Activated CD8-positive, alpha-beta memory T cell treated with anti-CD3 and anti-CD28 coated beads, Interleukin-2, amount 50 U/mL, for 1 hour (primary cell): ENCODE data around the gene EXOG.

Experiments used
- DNase-seq: peaks from one replicate; pipeline ENCODE4 v3.0.0-alpha.2; 2020; ENCODE audit errors: extremely low read depth

The EXOG gene

DNA sequence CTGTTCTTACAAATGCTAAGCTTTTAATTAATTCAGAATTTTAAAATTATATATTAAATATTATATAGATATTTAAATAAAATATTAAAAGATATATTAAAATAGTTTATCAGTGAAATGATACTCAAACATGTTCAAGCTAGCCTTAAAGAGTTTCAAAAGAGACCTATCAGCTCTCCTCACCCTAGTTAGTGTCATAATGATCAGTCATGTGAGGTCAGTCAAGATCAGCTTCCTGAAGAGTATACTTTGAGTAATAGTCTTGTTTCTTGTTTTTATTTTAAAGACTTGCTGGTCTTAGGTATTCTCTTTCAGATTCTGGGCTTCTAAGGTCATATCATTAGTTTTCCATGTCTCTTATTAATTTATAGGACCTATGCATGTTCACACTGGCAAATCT, 14.5 kb downstream of the EXOG start:
- no peak for DNase-seq

- DNase-seq = no peak
Measured at GRCh38 chr3:38511546-38511945, 15.4 kb downstream of the EXOG start.

- no peak for DNase-seq
Measured at GRCh38 chr3:38515367-38515766, 19.2 kb downstream of the EXOG start.

DNA sequence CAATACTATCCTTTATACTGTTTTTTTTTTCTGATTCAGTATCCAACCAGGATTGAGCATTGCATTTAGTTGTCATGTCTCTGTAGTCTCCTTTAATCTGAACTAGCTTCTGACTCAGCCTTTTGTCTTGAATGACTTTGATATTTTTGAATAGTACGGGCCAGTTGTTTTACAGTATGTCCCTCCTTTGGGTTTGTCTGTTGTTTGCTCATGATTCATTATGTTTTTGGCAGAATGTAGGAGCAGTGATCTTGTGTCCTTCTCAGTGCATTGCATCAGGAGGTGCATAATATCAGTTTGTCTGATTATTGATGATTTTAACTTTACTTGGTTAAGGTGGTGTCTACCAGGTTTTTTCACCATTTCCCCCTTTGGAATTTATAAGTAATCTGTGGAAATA, 20.5 kb downstream of the EXOG start:
- no peak for DNase-seq

DNA sequence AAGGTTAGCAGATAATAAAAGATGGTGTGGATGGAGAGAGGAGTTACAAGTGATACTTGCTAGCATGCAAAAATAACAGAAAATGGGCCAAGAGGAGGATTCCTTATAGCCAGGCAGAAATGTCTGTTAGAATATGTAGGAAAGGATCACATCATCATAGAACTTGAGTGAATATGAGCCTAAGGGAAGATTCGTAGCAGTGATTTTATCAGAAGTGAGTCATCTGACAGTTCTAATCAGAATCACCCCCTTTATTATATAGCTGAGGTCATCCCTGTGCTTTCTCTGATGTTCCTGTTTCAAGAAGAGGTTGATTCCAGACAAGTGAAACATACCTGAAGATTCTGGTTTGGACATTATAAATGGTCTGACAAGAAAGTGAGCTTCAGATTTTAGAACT, 22.9 kb downstream of the EXOG start:
- no peak for DNase-seq

DNA sequence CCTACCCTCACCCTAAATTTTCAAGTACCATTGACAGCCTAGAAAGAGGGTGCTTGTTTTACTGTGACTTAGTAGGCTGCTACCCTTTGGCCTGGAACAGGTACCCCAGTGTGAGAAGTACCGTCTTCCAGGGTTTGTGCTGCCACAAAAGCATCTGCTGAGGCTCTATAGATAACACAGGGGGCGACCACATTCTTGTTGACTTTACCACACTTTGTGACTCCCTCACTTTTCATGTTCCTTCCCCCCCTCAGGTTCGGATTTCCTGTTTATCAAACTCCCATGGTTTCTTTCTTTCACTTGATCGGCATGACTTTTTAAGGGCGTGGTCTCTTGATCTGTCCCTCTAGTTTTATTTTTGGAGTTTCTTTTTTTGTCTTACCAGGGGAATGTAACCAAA, 23.5 kb downstream of the EXOG start:
- DNase-seq = no peak

DNA sequence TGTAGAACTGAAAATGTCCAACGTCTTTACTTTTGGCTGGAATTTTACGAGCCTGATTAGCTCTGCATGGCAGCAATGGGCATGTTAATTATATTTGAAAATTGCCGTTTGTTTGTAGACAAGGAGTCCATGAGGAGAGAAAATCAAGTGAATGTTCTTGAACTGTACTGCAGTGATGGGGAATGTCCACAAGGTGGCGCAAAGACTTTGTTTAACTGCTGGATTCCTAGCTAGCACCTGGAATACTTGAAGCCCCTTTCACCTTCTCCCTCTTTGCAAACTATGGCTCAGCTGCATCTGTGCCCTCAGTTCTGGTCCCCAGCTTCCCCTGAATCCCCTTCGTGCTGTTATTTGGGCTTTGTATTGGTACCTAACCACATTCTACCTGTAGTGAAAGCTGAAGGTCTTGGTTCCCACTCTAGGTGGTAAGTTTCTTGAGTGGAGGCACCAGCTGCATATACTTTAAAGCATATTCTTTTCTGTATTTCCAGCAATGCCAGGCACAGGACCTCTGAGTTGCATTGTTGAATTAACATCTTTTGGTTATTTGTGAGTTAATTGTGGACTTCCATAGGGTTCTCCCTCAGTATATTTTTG, 25.3 kb downstream of the EXOG start:
- no peak for DNase-seq

- no peak for DNase-seq
Measured at GRCh38 chr3:38522002-38522401, 25.9 kb downstream of the EXOG start.

DNA sequence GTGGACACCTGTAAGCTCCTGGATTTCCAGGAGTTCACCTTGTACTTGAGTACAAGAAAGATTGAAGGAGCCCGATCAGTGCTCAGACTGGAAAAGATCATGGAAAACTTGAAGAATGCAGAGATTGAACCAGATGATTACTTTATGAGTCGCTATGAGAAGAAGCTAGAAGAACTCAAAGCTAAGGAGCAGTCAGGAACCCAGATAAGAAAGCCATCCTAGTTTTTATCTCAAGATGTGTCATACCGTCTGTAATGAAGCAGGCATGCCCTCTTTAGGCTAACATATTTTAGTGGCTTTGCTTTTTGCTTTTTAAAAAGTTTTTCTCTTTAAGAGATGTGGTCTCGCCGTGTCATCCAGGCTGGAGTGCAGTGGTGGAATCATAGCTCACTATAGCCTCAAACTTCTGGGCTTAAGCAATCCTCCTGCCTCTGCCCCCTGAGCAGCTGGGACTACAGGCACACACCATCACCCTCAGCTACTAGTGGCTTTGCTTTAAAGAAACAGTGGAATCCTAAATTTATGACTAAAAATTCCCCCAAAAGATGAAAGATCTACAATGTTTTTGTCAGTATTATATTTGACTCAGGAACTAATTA, 28.1 kb downstream of the EXOG start:
- DNase-seq = no peak

- no peak for DNase-seq
Measured at GRCh38 chr3:38526792-38527191, 30.7 kb downstream of the EXOG start.

GRCh38 chr3:38528457-38528856, 32.3 kb downstream of the EXOG start:
- no peak for DNase-seq

DNA sequence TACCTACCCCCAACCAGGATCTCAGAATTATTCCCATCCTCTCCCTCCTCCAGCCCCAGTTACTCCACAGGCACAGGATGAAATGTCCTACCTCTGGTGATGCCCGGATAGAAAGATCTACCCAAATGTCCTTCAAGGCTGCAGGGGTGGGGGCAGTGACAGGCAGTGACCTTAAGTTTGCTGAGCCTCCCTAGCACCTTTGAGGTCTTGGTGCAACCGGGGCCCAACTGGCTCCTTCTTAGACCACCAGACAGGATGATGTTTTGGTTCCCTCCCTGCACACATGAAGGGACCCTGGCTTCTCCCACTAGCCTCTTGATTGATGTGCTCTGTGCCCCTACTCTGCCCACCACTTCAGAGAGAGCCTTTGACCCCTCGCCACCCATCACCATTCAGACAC, 36.4 kb downstream of the EXOG start:
- DNase-seq = no peak

DNA sequence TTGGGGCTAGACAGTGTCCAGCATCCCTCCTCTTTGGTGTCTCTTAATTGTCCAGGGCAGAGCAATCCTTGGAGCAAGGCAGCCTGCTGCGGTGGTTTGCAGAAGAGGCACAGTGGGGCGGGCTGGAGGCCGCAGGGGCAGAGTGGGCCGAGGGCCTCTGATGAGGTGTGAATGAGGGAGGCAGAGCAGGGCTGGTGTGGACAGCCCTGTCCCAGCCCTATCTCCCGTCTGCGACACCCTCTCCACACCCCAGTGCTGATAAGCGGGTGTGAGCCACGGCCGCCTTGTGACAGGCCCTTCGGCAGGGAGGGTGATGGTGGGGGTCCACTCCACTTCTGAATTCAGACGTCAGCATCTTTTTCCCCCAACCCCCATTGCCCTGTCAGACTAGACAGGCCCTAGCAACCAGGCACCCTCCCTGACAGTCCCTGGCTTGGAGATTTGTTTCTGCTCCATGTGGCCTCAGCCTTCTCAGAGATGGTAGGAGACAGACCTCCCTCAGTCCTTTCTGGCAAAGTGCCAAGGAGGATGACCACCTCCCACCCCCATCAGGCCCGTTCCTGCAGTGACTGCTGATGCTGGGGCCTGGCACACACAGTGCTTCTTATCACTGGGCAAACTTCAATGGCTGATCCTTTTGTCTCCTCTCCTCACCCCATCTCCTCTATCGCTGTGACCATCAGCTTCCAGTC, 37.3 kb downstream of the EXOG start:
- no peak for DNase-seq

- DNase-seq = no peak
Measured at GRCh38 chr3:38534180-38534579, 38.0 kb downstream of the EXOG start.

- no peak for DNase-seq
Measured at GRCh38 chr3:38534604-38535003, 38.5 kb downstream of the EXOG start.

GRCh38 chr3:38536671-38537070, 40.5 kb downstream of the EXOG start:
- no peak for DNase-seq

DNA sequence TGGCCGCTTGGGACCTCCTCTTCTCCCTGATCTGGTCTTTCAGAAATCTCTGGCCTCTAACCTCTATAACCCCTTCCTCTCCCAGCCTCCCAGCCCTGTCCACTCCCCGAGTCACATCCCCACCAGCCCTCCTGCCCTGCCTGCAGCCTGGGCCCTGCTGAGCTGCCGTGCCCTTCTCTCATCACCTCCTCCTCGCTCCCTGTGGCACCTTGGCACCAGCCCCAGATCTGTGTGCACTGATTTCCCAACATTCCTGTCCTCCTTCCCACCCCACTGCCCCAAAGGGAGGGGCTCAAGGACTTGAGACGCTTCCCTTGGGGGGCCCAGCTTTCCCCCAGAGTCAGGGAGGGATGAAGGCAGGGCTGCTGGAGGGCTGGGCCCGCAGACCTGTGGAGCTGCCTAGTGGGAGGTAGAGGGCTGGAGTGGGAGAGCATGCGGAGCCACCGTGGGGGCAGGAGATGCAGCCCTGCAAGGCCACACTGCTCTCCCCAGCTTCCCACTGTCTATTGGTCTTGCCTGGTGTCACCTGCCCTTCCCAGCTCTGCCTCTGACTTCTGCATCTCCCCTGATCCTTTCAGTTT, 42.7 kb downstream of the EXOG start:
- no peak for DNase-seq

DNA sequence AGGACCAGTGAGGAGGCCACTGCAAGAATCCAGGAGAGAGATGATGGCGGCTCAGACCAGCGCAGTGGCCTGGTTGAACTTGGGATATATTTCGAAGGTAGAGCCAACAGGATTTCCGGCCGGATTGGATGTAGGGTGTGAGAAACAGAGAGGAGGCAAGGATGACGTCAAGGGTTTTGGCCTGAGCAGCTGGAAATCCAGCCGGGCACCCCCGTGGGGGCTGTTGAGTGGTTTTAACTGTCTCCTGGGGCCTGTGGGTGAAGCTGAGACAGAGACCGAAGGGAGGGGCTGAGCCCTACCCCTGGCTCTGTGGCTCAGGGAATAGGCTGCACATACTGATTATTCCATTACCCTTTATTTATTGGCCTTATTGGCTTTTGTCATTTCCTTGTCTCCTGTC, 45.7 kb downstream of the EXOG start:
- DNase-seq = no peak

DNA sequence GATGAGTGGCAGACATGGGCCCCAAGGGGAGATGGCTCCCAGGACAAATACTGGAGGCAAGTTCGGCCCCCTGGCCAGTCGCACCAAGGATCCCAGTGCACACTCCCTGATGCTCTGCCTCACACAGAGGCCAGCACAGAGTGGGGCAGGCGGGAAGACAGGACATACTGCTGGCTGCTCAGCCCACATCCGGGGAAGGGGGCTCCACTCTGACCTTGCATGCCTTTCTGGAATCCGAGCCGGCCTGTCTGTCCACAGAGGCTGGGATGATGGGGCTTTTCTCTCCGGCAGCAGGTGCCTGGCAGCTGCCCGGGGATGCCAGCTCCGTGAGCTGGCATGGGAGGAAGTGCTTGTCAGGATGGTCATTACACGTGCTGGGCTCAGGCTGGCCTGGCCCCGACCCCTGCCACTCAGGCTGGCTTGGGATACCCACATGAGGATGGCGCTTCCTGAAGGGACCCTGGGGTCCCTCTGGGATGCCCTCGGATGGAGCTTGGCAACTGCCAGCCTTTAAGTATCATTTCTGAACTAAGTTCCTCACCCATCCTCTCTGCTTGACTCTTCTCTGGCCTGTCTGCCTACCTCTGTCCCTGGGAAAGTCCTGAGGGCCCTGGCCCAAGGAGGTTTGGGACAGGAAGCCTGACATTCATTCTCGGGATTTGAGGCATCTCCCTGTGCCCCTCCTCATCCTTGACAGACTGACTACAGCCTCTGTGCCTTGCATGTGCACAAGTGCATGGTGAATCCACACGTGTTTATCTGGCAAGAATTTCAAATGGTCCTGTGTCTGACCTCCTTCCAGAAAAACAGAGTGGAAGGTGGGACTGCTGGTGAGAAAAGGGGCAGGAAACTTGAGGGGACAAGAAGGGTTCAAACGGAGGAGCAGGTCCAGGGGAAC, 46.5 kb downstream of the EXOG start:
- DNase-seq = no peak

DNA sequence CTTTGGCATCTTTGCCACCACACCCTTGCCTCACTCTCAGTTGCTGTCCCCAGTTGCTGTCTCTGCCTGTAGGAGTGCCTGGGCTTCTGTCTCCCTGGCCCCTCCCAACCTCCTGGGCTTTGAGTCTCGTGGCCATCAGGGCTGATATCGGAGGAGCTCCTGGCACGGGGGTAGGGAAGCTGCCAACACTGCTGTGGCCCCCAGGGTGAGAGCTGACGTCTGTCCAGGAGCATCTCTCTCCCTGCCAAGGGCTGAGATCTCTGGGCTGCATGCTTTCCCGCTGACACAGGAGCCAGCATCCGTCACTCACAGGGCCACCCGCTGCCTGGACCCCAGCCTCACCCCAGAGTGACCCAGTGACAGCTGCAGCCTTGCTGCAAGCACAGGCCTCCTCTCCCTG, 47.4 kb downstream of the EXOG start:
- no peak for DNase-seq

- no peak for DNase-seq
Measured at GRCh38 chr3:38544926-38545325, 48.8 kb downstream of the EXOG start.

DNA sequence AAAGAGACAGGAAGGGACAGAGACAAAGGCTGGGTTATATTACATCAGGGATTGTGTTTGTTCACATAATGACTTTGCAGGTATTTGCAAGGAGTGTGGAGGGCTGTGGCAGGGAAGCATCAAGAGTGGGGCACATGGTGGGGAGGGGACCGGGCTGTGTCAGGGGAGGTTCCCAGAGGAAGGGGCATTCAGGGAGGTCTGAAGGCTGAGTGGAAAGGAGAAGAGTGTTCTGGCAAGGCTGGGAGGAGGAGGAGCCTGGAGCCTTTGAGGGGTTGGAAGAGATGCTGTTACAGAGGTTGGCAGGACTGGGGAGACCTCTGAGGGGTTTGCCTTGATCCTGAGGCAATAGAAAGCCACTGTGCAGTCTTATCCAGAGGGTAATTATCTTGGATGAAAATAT, 49.4 kb downstream of the EXOG start:
- no peak for DNase-seq
